NCI-H526 treated with DMSO at 0.1 percent for 48 hours (cell line): ENCODE data around the gene IL1RAPL1.

Experiments
- DNase-seq: peaks from one replicate; lab custom pipeline; 2025; lab: John Stamatoyannopoulos, UW

The IL1RAPL1 gene

GRCh38 chrX:28979877-28980276, 392.6 kb downstream of the IL1RAPL1 start:
- peak; percentile 66 for DNase-seq

- DNase-seq, result no peak
Measured at GRCh38 chrX:28981952-28982351, 394.7 kb downstream of the IL1RAPL1 start.

- DNase-seq, result no peak
Measured at GRCh38 chrX:28988246-28988645, 401.0 kb downstream of the IL1RAPL1 start.

- DNase-seq, result no peak
Measured at GRCh38 chrX:28997706-28998463, 410.6 kb downstream of the IL1RAPL1 start.

- no peak for DNase-seq
Measured at GRCh38 chrX:28998609-28999135, 411.4 kb downstream of the IL1RAPL1 start.

GRCh38 chrX:29012867-29013266, 425.6 kb downstream of the IL1RAPL1 start:
- DNase-seq, result no peak

GRCh38 chrX:29023207-29023606, 436.0 kb downstream of the IL1RAPL1 start:
- no peak for DNase-seq

GRCh38 chrX:29024871-29025270, 437.6 kb downstream of the IL1RAPL1 start:
- no peak for DNase-seq

GRCh38 chrX:29039501-29039900, 452.3 kb downstream of the IL1RAPL1 start:
- no peak for DNase-seq

- peak; percentile 7 for DNase-seq
Measured at GRCh38 chrX:29040160-29040559, 452.9 kb downstream of the IL1RAPL1 start.

- DNase-seq, result no peak
Measured at GRCh38 chrX:29042341-29042740, 455.1 kb downstream of the IL1RAPL1 start.

- DNase-seq, result no peak
Measured at GRCh38 chrX:29043746-29044145, 456.5 kb downstream of the IL1RAPL1 start.

- peak; percentile 2 for DNase-seq
Measured at GRCh38 chrX:29044423-29045184, 457.4 kb downstream of the IL1RAPL1 start.

GRCh38 chrX:29065477-29065876, 478.2 kb downstream of the IL1RAPL1 start:
- DNase-seq, result no peak

- no peak for DNase-seq
Measured at GRCh38 chrX:29066516-29066915, 479.3 kb downstream of the IL1RAPL1 start.

- no peak for DNase-seq
Measured at GRCh38 chrX:29067351-29067750, 480.1 kb downstream of the IL1RAPL1 start.

GRCh38 chrX:29071525-29072320, 484.5 kb downstream of the IL1RAPL1 start:
- DNase-seq, result no peak

- peak; percentile 19 for DNase-seq
Measured at GRCh38 chrX:29082558-29082957, 495.3 kb downstream of the IL1RAPL1 start.

GRCh38 chrX:29083823-29084222, 496.6 kb downstream of the IL1RAPL1 start:
- DNase-seq, result no peak

- peak; percentile 18 for DNase-seq
Measured at GRCh38 chrX:29090811-29091210, 503.6 kb downstream of the IL1RAPL1 start.

GRCh38 chrX:29107231-29107630, 520.0 kb downstream of the IL1RAPL1 start:
- DNase-seq, result no peak

GRCh38 chrX:29110041-29110440, 522.8 kb downstream of the IL1RAPL1 start:
- DNase-seq, result no peak
